ENCODE measurements around the gene FBXO31. TPM values are rescaled to one million over a fixed set of nuclear protein-coding genes. Genes with fewer than 3 reads are reported as not detected.

The FBXO31 gene
- total and polyA plus RNA-seq, 2 of the 8 experiments (the other 6 are each of a cell fraction or from before 2014, with no cell fraction given) = 8.3 to 21.6 TPM

DNA sequence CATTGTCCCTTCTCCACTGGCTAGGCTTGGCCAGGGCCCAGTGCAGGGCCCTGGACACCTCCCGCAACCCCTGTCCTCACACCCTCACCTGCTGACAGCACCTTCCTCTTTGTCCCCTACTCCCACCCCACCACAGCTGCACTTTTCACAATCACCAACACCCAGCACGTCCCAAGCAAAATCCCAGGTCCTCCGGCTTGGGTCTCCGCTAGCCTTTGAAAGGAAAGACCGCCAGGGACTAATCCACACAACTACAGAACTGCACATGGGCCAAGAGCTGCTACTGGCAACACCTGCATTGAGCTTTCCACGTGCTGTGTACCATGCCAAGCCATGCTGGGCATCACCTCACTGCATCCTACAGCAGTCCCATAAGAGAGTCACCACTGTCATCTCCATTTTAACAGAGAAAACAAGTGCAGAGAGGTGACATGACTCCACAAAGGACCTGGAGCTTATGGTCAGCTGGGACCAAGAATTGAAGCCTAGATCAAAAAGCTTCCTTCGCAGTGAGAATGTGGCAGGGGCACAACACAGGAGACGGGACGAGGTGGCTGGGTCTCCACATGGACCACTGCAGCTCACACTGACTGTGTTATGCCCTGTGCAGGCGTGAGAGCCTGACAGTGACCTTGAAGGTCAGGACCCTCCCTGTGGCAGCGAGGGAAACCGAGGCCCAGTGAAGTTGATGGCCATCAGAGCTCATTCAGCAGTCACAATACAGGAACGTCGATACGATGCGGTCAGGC lies 22.5 kb downstream of the FBXO31 start (continued):
- TF ChIP-seq, protein P1, sequence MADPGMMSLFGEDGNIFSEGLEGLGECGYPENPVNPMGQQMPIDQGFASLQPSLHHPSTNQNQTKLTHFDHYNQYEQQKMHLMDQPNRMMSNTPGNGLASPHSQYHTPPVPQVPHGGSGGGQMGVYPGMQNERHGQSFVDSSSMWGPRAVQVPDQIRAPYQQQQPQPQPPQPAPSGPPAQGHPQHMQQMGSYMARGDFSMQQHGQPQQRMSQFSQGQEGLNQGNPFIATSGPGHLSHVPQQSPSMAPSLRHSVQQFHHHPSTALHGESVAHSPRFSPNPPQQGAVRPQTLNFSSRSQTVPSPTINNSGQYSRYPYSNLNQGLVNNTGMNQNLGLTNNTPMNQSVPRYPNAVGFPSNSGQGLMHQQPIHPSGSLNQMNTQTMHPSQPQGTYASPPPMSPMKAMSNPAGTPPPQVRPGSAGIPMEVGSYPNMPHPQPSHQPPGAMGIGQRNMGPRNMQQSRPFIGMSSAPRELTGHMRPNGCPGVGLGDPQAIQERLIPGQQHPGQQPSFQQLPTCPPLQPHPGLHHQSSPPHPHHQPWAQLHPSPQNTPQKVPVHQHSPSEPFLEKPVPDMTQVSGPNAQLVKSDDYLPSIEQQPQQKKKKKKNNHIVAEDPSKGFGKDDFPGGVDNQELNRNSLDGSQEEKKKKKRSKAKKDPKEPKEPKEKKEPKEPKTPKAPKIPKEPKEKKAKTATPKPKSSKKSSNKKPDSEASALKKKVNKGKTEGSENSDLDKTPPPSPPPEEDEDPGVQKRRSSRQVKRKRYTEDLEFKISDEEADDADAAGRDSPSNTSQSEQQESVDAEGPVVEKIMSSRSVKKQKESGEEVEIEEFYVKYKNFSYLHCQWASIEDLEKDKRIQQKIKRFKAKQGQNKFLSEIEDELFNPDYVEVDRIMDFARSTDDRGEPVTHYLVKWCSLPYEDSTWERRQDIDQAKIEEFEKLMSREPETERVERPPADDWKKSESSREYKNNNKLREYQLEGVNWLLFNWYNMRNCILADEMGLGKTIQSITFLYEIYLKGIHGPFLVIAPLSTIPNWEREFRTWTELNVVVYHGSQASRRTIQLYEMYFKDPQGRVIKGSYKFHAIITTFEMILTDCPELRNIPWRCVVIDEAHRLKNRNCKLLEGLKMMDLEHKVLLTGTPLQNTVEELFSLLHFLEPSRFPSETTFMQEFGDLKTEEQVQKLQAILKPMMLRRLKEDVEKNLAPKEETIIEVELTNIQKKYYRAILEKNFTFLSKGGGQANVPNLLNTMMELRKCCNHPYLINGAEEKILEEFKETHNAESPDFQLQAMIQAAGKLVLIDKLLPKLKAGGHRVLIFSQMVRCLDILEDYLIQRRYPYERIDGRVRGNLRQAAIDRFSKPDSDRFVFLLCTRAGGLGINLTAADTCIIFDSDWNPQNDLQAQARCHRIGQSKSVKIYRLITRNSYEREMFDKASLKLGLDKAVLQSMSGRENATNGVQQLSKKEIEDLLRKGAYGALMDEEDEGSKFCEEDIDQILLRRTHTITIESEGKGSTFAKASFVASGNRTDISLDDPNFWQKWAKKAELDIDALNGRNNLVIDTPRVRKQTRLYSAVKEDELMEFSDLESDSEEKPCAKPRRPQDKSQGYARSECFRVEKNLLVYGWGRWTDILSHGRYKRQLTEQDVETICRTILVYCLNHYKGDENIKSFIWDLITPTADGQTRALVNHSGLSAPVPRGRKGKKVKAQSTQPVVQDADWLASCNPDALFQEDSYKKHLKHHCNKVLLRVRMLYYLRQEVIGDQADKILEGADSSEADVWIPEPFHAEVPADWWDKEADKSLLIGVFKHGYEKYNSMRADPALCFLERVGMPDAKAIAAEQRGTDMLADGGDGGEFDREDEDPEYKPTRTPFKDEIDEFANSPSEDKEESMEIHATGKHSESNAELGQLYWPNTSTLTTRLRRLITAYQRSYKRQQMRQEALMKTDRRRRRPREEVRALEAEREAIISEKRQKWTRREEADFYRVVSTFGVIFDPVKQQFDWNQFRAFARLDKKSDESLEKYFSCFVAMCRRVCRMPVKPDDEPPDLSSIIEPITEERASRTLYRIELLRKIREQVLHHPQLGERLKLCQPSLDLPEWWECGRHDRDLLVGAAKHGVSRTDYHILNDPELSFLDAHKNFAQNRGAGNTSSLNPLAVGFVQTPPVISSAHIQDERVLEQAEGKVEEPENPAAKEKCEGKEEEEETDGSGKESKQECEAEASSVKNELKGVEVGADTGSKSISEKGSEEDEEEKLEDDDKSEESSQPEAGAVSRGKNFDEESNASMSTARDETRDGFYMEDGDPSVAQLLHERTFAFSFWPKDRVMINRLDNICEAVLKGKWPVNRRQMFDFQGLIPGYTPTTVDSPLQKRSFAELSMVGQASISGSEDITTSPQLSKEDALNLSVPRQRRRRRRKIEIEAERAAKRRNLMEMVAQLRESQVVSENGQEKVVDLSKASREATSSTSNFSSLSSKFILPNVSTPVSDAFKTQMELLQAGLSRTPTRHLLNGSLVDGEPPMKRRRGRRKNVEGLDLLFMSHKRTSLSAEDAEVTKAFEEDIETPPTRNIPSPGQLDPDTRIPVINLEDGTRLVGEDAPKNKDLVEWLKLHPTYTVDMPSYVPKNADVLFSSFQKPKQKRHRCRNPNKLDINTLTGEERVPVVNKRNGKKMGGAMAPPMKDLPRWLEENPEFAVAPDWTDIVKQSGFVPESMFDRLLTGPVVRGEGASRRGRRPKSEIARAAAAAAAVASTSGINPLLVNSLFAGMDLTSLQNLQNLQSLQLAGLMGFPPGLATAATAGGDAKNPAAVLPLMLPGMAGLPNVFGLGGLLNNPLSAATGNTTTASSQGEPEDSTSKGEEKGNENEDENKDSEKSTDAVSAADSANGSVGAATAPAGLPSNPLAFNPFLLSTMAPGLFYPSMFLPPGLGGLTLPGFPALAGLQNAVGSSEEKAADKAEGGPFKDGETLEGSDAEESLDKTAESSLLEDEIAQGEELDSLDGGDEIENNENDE (IDR thresholded peaks at IDR 0.05; ENCODE audit: insufficient replicate concordance, low read length) = no peak
- TF ChIP-seq NRF1 (IDR thresholded peaks at IDR 0.05; ENCODE audit: low read depth, low read length) = no peak
- TF ChIP-seq HDAC6 (IDR thresholded peaks at IDR 0.05; ENCODE audit: low read depth, low read length) = no peak
- no peak for TF ChIP-seq CBX8 (IDR thresholded peaks at IDR 0.05; ENCODE audit: borderline replicate concordance, low read depth, low read length)
- no peak for TF ChIP-seq GABPA (IDR thresholded peaks at IDR 0.05; ENCODE audit: borderline replicate concordance, insufficient read depth, low read length)

Measured in H1 (cell line).